Endothelial cell of umbilical vein (primary cell): Measurements from ENCODE around the gene PTCHD1.

Experiments
- POLR2A ChIP-seq: IDR thresholded peaks from 2 replicates; pipeline ENCODE4 v1.6.1; 2012; ENCODE audit warnings: low read depth, mild to moderate bottlenecking, control low read depth, low read length
- TF ChIP-seq, protein P1 (sequence below), 2 donors: IDR thresholded peaks; 1 replicate in 1 of 2; 2 replicates in 1 of 2; pipeline ENCODE4 v1.5.1; 2011; ENCODE audit warnings: low read length in 2 of 2, mild to moderate bottlenecking in 2 of 2, moderate library complexity in 2 of 2, control low read depth in 1 of 2, inconsistent platforms in 1 of 2, low read depth in 1 of 2; ENCODE audit not compliant: insufficient read depth in 1 of 2; ENCODE audit errors: extremely low read depth in 1 of 2
- TF ChIP-seq, protein P2 (sequence below): IDR thresholded peaks from 2 replicates; pipeline ENCODE4 v1.6.1; 2011; ENCODE audit not compliant: insufficient read depth, insufficient read length

DNA sequence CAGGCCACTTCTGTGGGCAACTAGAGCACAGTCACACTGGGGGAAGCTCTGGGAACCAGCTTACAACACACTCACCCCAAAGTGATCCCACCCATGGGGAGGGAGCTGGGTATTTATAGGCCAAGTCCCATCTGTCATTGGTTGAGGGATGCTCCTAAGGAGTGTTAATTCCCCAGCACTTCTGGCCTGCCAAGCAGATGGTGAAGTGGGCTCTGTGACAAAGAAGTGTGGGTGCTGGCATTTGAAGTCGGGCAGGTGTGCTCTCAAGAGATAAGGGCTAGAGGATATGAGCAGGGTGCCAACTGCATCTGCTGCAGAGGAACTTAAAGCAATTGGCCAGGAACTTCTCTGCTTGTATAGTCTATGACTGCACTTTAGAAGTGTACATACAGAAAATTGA lies 30.9 kb downstream of the PTCHD1 start:
- TF ChIP-seq, protein P1, sequence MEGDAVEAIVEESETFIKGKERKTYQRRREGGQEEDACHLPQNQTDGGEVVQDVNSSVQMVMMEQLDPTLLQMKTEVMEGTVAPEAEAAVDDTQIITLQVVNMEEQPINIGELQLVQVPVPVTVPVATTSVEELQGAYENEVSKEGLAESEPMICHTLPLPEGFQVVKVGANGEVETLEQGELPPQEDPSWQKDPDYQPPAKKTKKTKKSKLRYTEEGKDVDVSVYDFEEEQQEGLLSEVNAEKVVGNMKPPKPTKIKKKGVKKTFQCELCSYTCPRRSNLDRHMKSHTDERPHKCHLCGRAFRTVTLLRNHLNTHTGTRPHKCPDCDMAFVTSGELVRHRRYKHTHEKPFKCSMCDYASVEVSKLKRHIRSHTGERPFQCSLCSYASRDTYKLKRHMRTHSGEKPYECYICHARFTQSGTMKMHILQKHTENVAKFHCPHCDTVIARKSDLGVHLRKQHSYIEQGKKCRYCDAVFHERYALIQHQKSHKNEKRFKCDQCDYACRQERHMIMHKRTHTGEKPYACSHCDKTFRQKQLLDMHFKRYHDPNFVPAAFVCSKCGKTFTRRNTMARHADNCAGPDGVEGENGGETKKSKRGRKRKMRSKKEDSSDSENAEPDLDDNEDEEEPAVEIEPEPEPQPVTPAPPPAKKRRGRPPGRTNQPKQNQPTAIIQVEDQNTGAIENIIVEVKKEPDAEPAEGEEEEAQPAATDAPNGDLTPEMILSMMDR (IDR thresholded peaks at IDR 0.05; ENCODE audit: extremely low read depth in 1 of 2, insufficient read depth in 1 of 2, low read depth in 1 of 2, low read length in 2 of 2), result no peak
- no peak for TF ChIP-seq POLR2A
- TF ChIP-seq, protein P2, sequence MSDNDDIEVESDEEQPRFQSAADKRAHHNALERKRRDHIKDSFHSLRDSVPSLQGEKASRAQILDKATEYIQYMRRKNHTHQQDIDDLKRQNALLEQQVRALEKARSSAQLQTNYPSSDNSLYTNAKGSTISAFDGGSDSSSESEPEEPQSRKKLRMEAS, result no peak
